Kasumi-1 (cell line): Measurements from ENCODE around the gene F2R.

Experiments
- DNase-seq, 2 experiments: peaks; one replicate each; lab custom pipeline; 2025; lab: John Stamatoyannopoulos, UW

F2R gene

DNA sequence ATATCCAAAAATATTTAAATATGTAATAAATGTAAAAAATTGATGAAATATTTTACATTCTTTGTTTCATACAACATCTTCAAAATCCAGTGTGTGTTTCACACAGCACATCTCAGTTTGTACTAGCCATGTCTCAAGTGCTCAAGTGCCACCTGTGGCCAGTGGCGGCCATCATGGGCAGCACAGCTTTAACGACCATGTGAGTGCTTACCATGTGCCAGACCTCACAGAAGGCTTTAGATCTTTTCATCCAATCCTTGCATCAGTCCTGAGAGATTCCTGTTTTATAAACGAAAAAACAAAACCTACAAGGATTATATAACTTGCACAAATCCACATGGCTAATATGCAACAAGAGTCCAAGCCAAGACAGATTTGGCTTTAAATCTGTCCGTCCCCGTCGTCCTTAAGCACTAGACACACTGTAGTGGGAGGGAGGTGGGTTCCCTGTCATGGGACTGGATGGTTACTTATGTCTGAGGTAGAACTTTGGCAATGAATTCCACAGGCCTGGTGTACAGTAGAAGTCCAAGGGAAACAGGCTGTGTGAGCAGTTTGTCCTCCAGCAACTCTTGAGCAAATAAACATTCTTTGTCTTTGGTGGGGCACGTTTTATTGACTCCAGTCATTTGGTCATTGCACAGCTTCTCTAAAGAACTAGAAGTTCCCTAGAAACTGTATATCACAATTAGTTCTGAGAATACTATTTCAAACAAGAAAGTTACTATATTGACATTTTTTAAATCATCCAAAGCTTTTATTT is 25.0 kb upstream of the F2R start:
- no peak for DNase-seq

GRCh38 chr5:76691467-76692273 is 24.3 kb upstream of the F2R start:
- no peak for DNase-seq

DNA sequence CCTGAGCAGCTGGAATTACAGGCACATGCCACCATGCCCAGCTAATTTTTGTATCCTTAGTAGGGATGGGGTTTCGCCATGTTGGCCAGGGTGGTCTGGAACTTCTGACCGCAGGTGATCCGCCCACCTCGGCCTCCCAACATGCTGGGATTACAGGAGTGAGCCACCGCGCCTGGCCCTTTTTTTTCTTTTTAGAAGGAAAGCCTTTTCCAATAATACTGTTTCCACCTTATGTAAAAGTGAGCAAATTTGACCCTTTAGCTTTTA is 23.7 kb upstream of the F2R start:
- no peak for DNase-seq

GRCh38 chr5:76692651-76693050 is 23.3 kb upstream of the F2R start:
- DNase-seq = no peak

GRCh38 chr5:76693141-76693540 is 22.8 kb upstream of the F2R start:
- DNase-seq = no peak

- DNase-seq = no peak
Measured at GRCh38 chr5:76694317-76694716, 21.6 kb upstream of the F2R start.

DNA sequence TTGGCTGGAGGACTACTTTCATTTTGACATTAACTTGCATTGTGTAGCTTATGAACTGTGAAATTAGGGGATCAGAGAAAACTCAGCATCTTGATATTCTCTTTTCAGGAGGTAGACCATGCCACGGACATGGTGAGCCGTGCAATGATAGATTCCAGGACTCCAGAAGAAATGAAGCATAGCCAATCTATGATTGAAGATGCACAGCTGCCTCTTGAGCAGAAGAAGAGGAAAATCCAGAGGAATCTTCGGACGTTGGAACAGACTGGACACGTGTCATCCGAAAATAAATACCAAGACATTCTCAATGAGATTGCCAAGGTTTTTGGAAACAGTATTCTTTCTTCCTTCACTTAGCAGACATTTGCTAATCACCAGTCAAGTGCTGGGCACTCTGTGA is 20.6 kb upstream of the F2R start:
- no peak for DNase-seq

- DNase-seq = peak; percentile 28 to 47
Measured at GRCh38 chr5:76696251-76696650, 19.7 kb upstream of the F2R start.

- DNase-seq = no peak
Measured at GRCh38 chr5:76697670-76698069, 18.3 kb upstream of the F2R start.

- no peak for DNase-seq
Measured at GRCh38 chr5:76700571-76700970, 15.4 kb upstream of the F2R start.

DNA sequence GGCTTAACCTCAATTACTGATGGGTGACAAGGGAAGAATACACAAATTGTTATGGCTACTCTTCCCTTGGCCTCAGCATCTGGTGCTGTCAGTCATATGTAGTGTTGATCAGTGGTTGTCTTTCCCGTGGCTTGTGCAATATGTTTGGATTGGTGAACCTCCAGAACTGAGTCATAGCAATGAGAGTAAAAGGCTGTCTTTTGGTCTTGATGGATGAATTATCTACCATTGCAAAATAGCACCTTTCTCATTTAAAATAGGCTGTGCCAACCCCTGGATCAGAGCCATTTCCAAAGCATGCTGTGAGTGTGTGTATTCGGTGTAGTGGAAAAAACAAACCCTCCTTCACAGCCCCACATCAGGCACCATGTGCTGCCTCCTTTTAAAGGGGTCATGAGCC is 14.6 kb upstream of the F2R start:
- no peak for DNase-seq

DNA sequence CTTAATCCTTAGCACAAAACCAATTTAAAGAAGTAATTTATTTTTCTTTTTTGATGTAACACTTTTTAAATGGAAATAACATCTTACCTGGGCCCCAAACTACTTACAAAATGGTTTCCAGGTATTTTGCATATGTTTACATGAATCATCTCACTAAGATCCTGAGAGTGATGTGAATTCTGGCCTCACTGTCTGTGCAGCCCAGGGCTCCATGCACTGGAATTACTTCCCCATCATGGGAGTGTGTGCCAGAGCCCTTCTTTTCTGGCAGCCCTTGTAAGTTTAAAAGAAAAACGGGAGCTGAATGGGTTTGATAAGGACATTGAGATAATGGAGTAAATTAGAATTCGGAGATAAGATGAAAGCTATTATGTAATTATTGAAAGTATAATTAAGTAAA is 12.2 kb upstream of the F2R start:
- DNase-seq = no peak

- DNase-seq = no peak
Measured at GRCh38 chr5:76704131-76704663, 11.7 kb upstream of the F2R start.

GRCh38 chr5:76705574-76705973 is 10.4 kb upstream of the F2R start:
- peak; percentile 53 to 69 for DNase-seq

DNA sequence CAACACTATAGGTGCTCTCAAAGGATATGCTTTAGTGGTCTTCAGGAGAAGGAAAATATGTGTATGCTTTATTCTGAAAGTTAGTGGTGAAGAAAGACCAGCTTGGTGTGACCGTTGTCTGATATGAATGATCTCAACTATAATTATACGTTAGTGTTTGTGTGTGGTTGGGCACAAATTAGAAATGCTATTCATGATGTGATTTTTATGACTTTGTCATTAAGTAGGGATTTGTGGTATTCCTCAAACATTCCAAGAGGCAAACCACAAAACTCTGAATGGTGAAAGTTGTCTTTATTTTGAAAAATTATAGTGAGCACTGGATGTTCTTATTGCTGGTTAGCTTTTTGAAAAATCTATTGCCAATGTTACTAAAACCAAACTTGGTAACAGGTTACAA is 6.2 kb upstream of the F2R start:
- DNase-seq = no peak

GRCh38 chr5:76710991-76711390 is 4.9 kb upstream of the F2R start:
- DNase-seq = no peak

DNA sequence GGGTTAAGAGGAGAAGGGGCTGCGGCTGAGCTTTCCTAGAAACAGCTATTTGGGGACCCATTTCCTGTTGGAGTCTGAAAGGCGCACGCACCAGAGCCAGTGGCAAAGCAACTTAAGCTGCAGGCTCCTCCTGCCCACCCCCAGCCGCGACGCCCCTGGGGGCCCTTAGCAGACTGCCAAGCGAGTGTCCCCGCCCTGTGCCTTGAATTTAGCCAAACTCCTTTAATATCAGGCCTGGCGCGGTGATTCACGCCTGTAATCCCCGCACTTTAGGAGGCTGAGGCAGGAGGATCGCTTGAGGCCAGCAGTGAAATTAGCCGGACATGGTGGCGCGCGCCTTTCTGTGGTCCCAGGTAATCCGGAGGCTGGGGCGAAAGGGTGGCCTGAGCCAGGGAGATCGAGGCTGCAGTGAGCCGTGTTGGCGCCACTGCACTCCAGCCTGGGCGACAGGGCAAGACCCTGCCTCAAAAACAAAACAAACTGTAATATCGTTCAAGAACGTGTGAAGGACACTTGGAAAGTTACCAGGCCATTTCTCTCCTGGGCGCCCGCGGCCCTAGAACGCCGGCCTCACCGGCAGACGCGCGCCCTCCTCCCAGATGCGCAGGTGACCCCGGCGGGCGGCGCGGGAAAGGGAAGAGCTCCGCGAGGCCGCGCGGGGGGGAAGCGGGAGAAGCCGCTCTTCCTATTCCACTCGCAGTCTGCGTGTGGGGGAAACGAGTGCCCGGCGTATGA is 1.0 kb upstream of the F2R start:
- DNase-seq = no peak

DNA sequence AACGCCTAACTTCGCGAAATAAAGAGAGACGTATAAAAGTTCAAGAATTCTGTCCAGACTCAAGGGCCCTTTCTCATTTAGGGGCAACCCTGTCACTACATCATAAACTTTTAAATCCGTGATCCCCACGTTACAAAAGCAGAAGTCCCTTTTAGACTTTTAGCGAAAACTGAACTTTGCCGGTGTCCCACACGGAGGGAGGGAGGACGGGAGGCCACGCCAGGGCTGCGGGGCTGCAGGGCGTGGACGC is 515 bp upstream of the F2R start:
- DNase-seq = peak; percentile 32 to 40

GRCh38 chr5:76716456-76717157 is 681 bp downstream of the F2R start:
- DNase-seq = peak; percentile 26 to 46

DNA sequence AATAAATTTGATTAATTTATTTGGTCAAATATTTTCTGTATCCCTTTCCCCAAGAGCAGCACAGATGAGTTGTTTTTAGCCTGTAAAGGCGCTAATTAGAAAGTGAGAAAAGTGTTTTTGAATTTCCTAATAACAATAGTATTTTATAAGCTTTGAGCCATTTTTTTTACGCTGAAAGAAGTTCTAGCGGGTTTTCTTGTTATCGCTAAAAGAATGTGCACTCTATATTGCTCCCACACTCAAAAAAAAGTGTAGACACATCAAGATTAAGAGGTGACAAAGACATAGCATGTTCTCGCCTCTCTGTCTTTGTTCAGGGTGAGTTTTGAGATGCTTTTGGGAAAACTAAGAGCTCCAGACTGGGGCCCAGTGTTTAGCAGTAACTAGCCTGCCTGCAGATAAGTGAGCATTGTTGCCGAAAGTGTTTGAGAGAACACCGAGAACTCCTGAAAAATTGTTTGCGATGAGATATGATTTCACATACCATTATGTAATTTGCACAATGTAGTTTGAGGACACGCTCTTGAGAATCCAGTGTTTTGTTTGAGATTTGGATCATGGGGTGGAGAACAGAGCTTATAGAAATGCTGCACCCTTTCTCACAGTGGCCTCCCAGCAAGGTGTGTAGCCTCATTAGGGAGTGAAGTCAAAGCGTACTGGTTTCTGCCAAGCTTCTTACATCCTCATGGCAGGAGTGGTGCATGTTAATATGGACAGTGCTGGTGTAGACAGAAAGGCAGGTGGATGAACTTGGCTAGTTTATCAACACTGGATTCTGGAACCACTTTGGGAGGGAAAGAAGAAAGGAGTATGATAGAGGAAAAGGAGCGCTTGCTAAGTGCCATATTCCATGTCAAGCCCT is 1.5 kb downstream of the F2R start:
- DNase-seq = no peak

- no peak for DNase-seq
Measured at GRCh38 chr5:76718381-76718832, 2.5 kb downstream of the F2R start.
